ENCODE data around the gene TGFBR1.
A peak's percentile ranks its signal among the peaks of the same experiment; 100 is the strongest.

Gene TGFBR1

GRCh38 chr9:99104459-99105151 lies at the start of gene TGFBR1:
Gene TGFBR1 (plus strand): TSS chr9:99105113. CDS start chr9:99105206, 93 bp downstream.
- peak; percentile 93 for DNase-seq (ENCODE audit: low spot score)

- no peak for DNase-seq (ENCODE audit: low spot score)
Measured at GRCh38 chr9:99055384-99055783, 49.5 kb upstream of the TGFBR1 start.

- DNase-seq (ENCODE audit: low spot score): no peak
Measured at GRCh38 chr9:99056186-99056585, 48.7 kb upstream of the TGFBR1 start.

- DNase-seq (ENCODE audit: low spot score): peak; percentile 78
Measured at GRCh38 chr9:99056886-99057664, 47.8 kb upstream of the TGFBR1 start.

- DNase-seq (ENCODE audit: low spot score): peak; percentile 88
Measured at GRCh38 chr9:99057665-99058625, 47.0 kb upstream of the TGFBR1 start.

GRCh38 chr9:99058964-99059921 lies 45.7 kb upstream of the TGFBR1 start:
- peak; percentile 58 for DNase-seq (ENCODE audit: low spot score)

GRCh38 chr9:99060621-99061020 lies 44.3 kb upstream of the TGFBR1 start:
- DNase-seq (ENCODE audit: low spot score): no peak

- DNase-seq (ENCODE audit: low spot score): no peak
Measured at GRCh38 chr9:99062549-99062948, 42.4 kb upstream of the TGFBR1 start.

GRCh38 chr9:99063522-99063921 lies 41.4 kb upstream of the TGFBR1 start:
- no peak for DNase-seq (ENCODE audit: low spot score)

- DNase-seq (ENCODE audit: low spot score): no peak
Measured at GRCh38 chr9:99066571-99066970, 38.3 kb upstream of the TGFBR1 start.

GRCh38 chr9:99069075-99069474 lies 35.8 kb upstream of the TGFBR1 start:
- DNase-seq (ENCODE audit: low spot score): no peak

GRCh38 chr9:99069546-99069945 lies 35.4 kb upstream of the TGFBR1 start:
- no peak for DNase-seq (ENCODE audit: low spot score)

GRCh38 chr9:99070681-99071080 lies 34.2 kb upstream of the TGFBR1 start:
- no peak for DNase-seq (ENCODE audit: low spot score)

- no peak for DNase-seq (ENCODE audit: low spot score)
Measured at GRCh38 chr9:99071313-99072039, 33.4 kb upstream of the TGFBR1 start.

- no peak for DNase-seq (ENCODE audit: low spot score)
Measured at GRCh38 chr9:99072040-99072394, 32.9 kb upstream of the TGFBR1 start.

- DNase-seq (ENCODE audit: low spot score): no peak
Measured at GRCh38 chr9:99073347-99073746, 31.6 kb upstream of the TGFBR1 start.

GRCh38 chr9:99073985-99074901 lies 30.7 kb upstream of the TGFBR1 start:
- no peak for DNase-seq (ENCODE audit: low spot score)

GRCh38 chr9:99074902-99075245 lies 30.0 kb upstream of the TGFBR1 start:
- DNase-seq (ENCODE audit: low spot score): no peak

- no peak for DNase-seq (ENCODE audit: low spot score)
Measured at GRCh38 chr9:99075246-99075912, 29.5 kb upstream of the TGFBR1 start.

Measured in activated CD4-positive, alpha-beta T cell treated with anti-CD3 and anti-CD28 coated beads, Interleukin-2, Interleukin-4, amounts not matched to agents 100 ng/mL and 50 ng/mL, durations not matched to agents 16 hours and 8 hours (primary cell).